Sigmoid colon (tissue), 7 donors: ENCODE measurements around the gene GRID1. TPM values are rescaled to one million over a fixed set of nuclear protein-coding genes. Genes with fewer than 3 reads are reported as not detected.
"Not testable (repeated sequence)": the region's sequence is repeated elsewhere in the genome, so short reads cannot be mapped to it uniquely, and the experiment has no call there.

Experiments
- DNase-seq: peaks from one replicate; pipeline ENCODE4 v3.0.0-alpha.2; 2019
- H3K27ac ChIP-seq, 4 donors: fragments of 200-600 bp; sonication (generic); one replicate each; pipeline ENCODE4 v1.5.1; 2016 to 2019; ENCODE audit warnings: mild to moderate bottlenecking in 1 of 4
- H3K27me3 ChIP-seq, 3 donors: fragments of 200-600 bp; sonication (generic); one replicate each; pipeline ENCODE4 v1.5.1; 2019; ENCODE audit warnings: mild to moderate bottlenecking in 1 of 3
- H3K36me3 ChIP-seq, 4 donors: fragments of 200-600 bp; sonication (generic); one replicate each; pipeline ENCODE4 v1.5.1; 2016 to 2019
- H3K4me1 ChIP-seq, 4 donors: fragments of 200-600 bp; sonication (generic); one replicate each; pipeline ENCODE4 v1.5.1; 2017 to 2019
- H3K4me3 ChIP-seq, 4 donors: fragments of 200-600 bp; sonication (generic); one replicate each; pipeline ENCODE4 v1.5.1; 2017 to 2019; ENCODE audit warnings: mild to moderate bottlenecking in 2 of 4, moderate library complexity in 1 of 4
- H3K9me3 ChIP-seq, 4 donors: fragments of 200-600 bp in 3 of 4; sonication (generic) in 3 of 4; one replicate each; pipeline versions ENCODE4 v1.5.1 to v1.6.1; 2013 to 2019
- EP300 ChIP-seq, 4 donors: sonication (generic); formaldehyde crosslinking; IDR thresholded peaks; one replicate each; pipeline ENCODE4 v1.6.1; 2017; ENCODE audit warnings: antibody characterized with exemption in 4 of 4
- POLR2A ChIP-seq, 2 donors: fragments of 450-650 bp; IDR thresholded peaks; one replicate each; pipeline ENCODE4 v1.6.1; 2016; ENCODE audit warnings: antibody characterized with exemption in 2 of 2, mild to moderate bottlenecking in 2 of 2, moderate library complexity in 2 of 2
- POLR2AphosphoS5 ChIP-seq, 4 donors: sonication (generic); formaldehyde crosslinking; IDR thresholded peaks; one replicate each; pipeline ENCODE4 v1.6.1; 2017; ENCODE audit warnings: antibody characterized with exemption in 4 of 4
- WGBS, 2 donors: extraction: QIAGEN DNeasy Blood & Tissue Kit; methylation state at CpG; one replicate each; pipeline ENCODE4 v1.1.7; 2013; 5-methylcytosine and 5-hydroxymethylcytosine counted together
- intact Hi-C: fragments of 100-400 bp; cut with DNase I; formaldehyde crosslinking; loops from one replicate; pipeline ENCODE4 v1.15.1; 2023
- polyA plus RNA-seq, 3 donors: library from polyadenylated mRNA; stranded (reverse); fragments of 200-250 nt; gene quantifications; one replicate each; pipeline ENCODE4 v1.2.3, GENCODE V29; 2013
- total RNA-seq, 4 donors: library from RNA; depleted of rRNA; stranded (reverse); fragments of >200 nt; gene quantifications; one replicate each; pipeline ENCODE4 v1.1.0, GENCODE V29; 2016
- TF ChIP-seq, protein P1 (sequence below), 4 experiments: fragments of 450-650 bp in 3 of 4; fragments of 200-600 bp in 1 of 4; IDR thresholded peaks; one replicate each; pipeline ENCODE4 v1.5.1; 2016 to 2019; ENCODE audit warnings: antibody characterized with exemption in 4 of 4, mild to moderate bottlenecking in 3 of 4, moderate library complexity in 2 of 4
- donor health status: healthy with polysubstance abuse.
- donor health status: Bipolar disorder and iron deficiency.
- donor health status: healthy.

Gene GRID1
- total and polyA plus RNA-seq, 7 donors: 0.66 to 4.7 (median 1.1) TPM; not detected in 2

DNA sequence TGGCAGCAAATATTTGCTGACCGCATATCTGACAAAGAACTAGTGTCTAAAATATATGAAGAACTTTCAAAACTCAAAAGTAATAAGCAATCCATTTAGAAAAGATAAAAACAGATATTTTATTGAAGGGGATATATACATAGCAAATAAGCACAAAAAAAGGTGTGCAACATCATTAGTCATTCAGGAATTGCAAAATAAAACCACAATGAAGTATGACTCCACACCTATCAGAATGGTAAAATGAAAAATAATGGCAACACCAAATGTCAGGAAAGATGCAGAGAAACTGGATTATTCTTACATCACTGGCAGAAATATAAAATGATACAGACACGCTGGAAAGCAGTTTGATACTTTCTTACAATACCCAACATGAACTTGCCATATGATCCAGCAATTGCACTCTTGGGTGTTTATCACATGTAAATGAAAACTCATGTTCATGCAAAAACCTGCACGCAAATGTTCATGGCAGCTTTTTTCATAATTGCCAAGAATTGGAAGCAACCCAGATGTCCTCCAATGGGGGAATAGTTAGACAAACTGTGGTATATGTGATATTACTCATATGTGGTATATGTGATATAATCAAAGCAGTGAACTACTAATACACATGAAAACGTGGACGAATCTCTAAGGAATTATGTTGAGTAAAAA is 645.5 kb downstream of the GRID1 start:
- Histone ChIP-seq H3K9me3 (no peaks in the 10 kb centered on the region), H3K4me1 (no peaks in the 10 kb centered on the region), H3K36me3 (no peaks in the 10 kb centered on the region), H3K27ac (no peak overlapping the region), H3K4me3 (no peak overlapping the region), H3K27me3 (no peaks in the 10 kb centered on the region)
- WGBS, 2 donors: 69 to 72% methylated on average over 5 of the region's 5 CpGs
- DNase-seq: no peak
- TF ChIP-seq EP300 (IDR thresholded peaks at IDR 0.05) (no peak), POLR2AphosphoS5 (IDR thresholded peaks at IDR 0.05) (no peak), POLR2A (IDR thresholded peaks at IDR 0.05) (no peak)
- TF ChIP-seq, protein P1, sequence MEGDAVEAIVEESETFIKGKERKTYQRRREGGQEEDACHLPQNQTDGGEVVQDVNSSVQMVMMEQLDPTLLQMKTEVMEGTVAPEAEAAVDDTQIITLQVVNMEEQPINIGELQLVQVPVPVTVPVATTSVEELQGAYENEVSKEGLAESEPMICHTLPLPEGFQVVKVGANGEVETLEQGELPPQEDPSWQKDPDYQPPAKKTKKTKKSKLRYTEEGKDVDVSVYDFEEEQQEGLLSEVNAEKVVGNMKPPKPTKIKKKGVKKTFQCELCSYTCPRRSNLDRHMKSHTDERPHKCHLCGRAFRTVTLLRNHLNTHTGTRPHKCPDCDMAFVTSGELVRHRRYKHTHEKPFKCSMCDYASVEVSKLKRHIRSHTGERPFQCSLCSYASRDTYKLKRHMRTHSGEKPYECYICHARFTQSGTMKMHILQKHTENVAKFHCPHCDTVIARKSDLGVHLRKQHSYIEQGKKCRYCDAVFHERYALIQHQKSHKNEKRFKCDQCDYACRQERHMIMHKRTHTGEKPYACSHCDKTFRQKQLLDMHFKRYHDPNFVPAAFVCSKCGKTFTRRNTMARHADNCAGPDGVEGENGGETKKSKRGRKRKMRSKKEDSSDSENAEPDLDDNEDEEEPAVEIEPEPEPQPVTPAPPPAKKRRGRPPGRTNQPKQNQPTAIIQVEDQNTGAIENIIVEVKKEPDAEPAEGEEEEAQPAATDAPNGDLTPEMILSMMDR (IDR thresholded peaks at IDR 0.05): no peak
- intact Hi-C loops: no loop called here

- DNase-seq: no peak
- H3K27ac ChIP-seq: no peak overlapping the region
- 62 to 66% methylated on average over 3 of the region's 3 CpGs for WGBS, 2 donors
- H3K27me3 ChIP-seq: no peaks in the 10 kb centered on the region
- H3K4me1 ChIP-seq: no peaks in the 10 kb centered on the region
- no peaks in the 10 kb centered on the region for H3K9me3 ChIP-seq
- intact Hi-C loops: no loop called here
- TF ChIP-seq POLR2A (IDR thresholded peaks at IDR 0.05) (no peak), EP300 (IDR thresholded peaks at IDR 0.05) (no peak), POLR2AphosphoS5 (IDR thresholded peaks at IDR 0.05) (no peak)
- TF ChIP-seq, protein P1 (IDR thresholded peaks at IDR 0.05): no peak
- H3K4me3 ChIP-seq: no peak overlapping the region
- H3K36me3 ChIP-seq: no peaks in the 10 kb centered on the region
These were observed 647.2 kb downstream of the GRID1 start for GRCh38 chr10:85719408-85719807.

DNA sequence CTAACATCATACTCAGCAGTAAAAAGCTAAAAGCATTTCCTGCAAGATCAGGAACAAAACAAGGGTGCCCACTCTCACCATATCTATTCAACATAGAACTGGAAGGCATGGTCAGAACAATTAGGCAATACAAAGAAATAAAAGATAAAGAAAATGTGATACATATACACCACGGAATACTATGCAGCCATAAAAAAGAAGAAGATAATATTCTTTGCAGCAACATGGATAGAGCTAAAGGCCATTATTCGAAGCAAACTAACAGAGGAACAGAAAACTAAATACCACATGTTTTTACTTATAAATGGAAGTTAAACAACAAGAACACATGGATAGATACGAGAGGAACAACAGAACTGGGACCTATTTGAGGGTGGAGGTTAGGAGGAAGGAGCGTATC is 652.7 kb downstream of the GRID1 start:
- intact Hi-C loops: no loop called here
- DNase-seq: no peak
- H3K36me3 ChIP-seq: no peaks in the 10 kb centered on the region
- no peak for TF ChIP-seq POLR2AphosphoS5 (IDR thresholded peaks at IDR 0.05)
- TF ChIP-seq, protein P1 (IDR thresholded peaks at IDR 0.05): no peak
- no peak for TF ChIP-seq POLR2A (IDR thresholded peaks at IDR 0.05)
- TF ChIP-seq EP300 (IDR thresholded peaks at IDR 0.05): no peak
- H3K9me3 ChIP-seq: no peaks in the 10 kb centered on the region
- WGBS, 2 donors: 83 to 88% methylated on average over 4 of the region's 4 CpGs
- no peaks in the 10 kb centered on the region for H3K27me3 ChIP-seq
- H3K4me3 ChIP-seq: no peak overlapping the region
- H3K4me1 ChIP-seq: no peaks in the 10 kb centered on the region
- H3K27ac ChIP-seq: no peak overlapping the region

DNA sequence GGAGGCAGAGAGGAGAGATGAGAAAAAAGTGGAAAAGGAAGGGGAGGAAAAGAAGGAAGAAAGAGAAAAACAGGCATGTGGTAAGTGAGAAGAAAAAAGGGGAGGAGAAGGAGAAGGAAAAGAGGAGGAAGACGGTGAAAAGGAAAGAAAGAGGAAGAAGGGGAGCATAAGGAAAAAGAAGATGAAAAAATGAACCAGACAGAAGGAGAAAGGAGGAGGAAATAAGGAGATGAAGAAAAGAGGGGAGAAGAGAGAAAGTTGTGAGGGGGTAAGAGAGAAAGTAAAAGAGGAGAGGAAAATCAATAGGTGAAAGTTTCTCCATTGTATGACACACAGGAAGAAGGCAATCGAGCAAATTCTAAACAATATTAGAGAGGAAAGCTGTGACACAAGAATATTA is 663.8 kb downstream of the GRID1 start:
- no peak overlapping the region for H3K27ac ChIP-seq
- DNase-seq: no peak
- no peak overlapping the region for H3K4me3 ChIP-seq
- intact Hi-C loops: no loop called here
- no peaks in the 10 kb centered on the region for H3K27me3 ChIP-seq
- no peaks in the 10 kb centered on the region for H3K9me3 ChIP-seq
- no peak for TF ChIP-seq POLR2A (IDR thresholded peaks at IDR 0.05)
- no peak for TF ChIP-seq EP300 (IDR thresholded peaks at IDR 0.05)
- TF ChIP-seq POLR2AphosphoS5 (IDR thresholded peaks at IDR 0.05): no peak
- TF ChIP-seq, protein P1 (IDR thresholded peaks at IDR 0.05): no peak
- no peaks in the 10 kb centered on the region for H3K4me1 ChIP-seq
- no peaks in the 10 kb centered on the region for H3K36me3 ChIP-seq
- WGBS, 2 donors: 71 to 79% methylated on average over 2 of the region's 2 CpGs

DNA sequence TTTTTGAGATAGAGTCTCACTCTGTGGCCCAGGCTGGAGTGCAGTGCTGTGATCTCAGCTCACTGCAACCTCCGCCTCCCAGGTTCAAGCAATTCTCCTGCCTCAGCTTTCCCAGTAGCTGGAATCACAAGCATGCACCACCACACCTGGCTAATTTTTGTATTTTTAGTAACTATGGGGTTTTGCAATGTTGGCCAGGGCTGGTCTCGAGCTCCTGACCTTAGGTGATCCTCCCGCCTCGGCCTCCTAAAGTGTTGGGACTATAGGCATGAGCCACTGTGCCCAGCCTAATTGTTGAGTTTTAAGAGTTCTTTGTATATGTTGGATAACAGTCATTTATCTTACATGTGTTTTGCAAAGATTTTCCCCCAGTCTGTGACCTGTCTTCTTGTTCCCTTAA is 667.5 kb downstream of the GRID1 start:
- DNase-seq, H3K27me3 ChIP-seq, H3K9me3 ChIP-seq, H3K4me1 ChIP-seq, H3K27ac ChIP-seq, H3K4me3 ChIP-seq, H3K36me3 ChIP-seq, intact Hi-C loops: not testable (repeated sequence)
- WGBS, 2 donors: 80 to 89% methylated on average over 4 of the region's 4 CpGs
